Naive thymus-derived CD4-positive, alpha-beta T cell (primary cell): Measurements from ENCODE around the gene VEGFA. TPM values are rescaled to one million over a fixed set of nuclear protein-coding genes. Genes with fewer than 3 reads are reported as not detected.

Experiments used
- ATAC-seq: fragments of 150-1000 bp; cut with Tn5 transposase; 2 replicates; pipeline ENCODE4 v1.10.0; 2021; ENCODE audit warnings: mild to moderate bottlenecking, moderate library complexity
- CTCF ChIA-PET: fragments of 350-600 bp; sonication (Branson Sonifier 250); formaldehyde crosslinking; loops from one replicate; lab custom pipeline; 2021; ENCODE audit warnings: antibody characterized with exemption; lab: Charles Lee
- POLR2A ChIA-PET: fragments of 350-600 bp; sonication (Branson Sonifier 250); formaldehyde crosslinking; loops from one replicate; lab custom pipeline; 2021; ENCODE audit warnings: antibody characterized with exemption, inconsistent platforms; lab: Charles Lee
- DNase-seq, 9 donors: peaks; one replicate each; pipeline versions ENCODE4 v3.0.0 to v3.0.0-alpha.2; 2020 to 2022; ENCODE audit warnings: mixed read lengths in 1 of 9
- H3K27ac ChIP-seq: one replicate; pipeline ENCODE4 v1.7.0; 2013; ENCODE audit warnings: mild to moderate bottlenecking, low read depth, low read length, moderate library complexity
- H3K27me3 ChIP-seq, 2 donors: one replicate each; pipeline ENCODE4 v1.7.0; 2013; ENCODE audit warnings: low read length in 2 of 2, mild to moderate bottlenecking in 2 of 2, moderate library complexity in 2 of 2; ENCODE audit not compliant: control insufficient read depth in 2 of 2, insufficient read depth in 2 of 2
- H3K36me3 ChIP-seq, 3 experiments: 1 replicate in 2 of 3; 2 replicates in 1 of 3; pipeline ENCODE4 v1.7.0; 2013; ENCODE audit warnings: low read length in 3 of 3, mild to moderate bottlenecking in 3 of 3, moderate library complexity in 1 of 3; ENCODE audit not compliant: insufficient read depth in 3 of 3, control insufficient read depth in 2 of 3
- H3K4me1 ChIP-seq, 2 donors: one replicate each; pipeline ENCODE4 v1.7.0; 2013; ENCODE audit warnings: low read length in 2 of 2, mild to moderate bottlenecking in 2 of 2, moderate library complexity in 1 of 2; ENCODE audit not compliant: control insufficient read depth in 2 of 2, insufficient read depth in 2 of 2
- H3K4me3 ChIP-seq: 2 replicates; pipeline ENCODE4 v1.7.0; 2013; ENCODE audit warnings: mild to moderate bottlenecking, low read length
- H3K9me3 ChIP-seq, 3 experiments: 1 replicate in 2 of 3; 2 replicates in 1 of 3; pipeline ENCODE4 v1.7.0; 2013; ENCODE audit warnings: low read length in 3 of 3; ENCODE audit not compliant: control insufficient read depth in 2 of 3
- H3K27ac Mint-ChIP-seq, 9 donors: one replicate each; pipeline ENCODE4 v1.8.0; 2020 to 2022; ENCODE audit warnings: mixed read lengths in 9 of 9, mild to moderate bottlenecking in 8 of 9, moderate library complexity in 5 of 9, inconsistent platforms in 2 of 9
- H3K27me3 Mint-ChIP-seq, 5 donors: one replicate each; pipeline ENCODE4 v1.8.0; 2021 to 2022; ENCODE audit warnings: mixed read lengths in 5 of 5, mild to moderate bottlenecking in 1 of 5
- H3K36me3 Mint-ChIP-seq, 5 donors: one replicate each; pipeline ENCODE4 v1.8.0; 2020 to 2022; ENCODE audit warnings: mixed read lengths in 5 of 5, mild to moderate bottlenecking in 3 of 5, inconsistent platforms in 1 of 5
- H3K4me1 Mint-ChIP-seq, 7 donors: one replicate each; pipeline ENCODE4 v1.8.0; 2020 to 2022; ENCODE audit warnings: mixed read lengths in 7 of 7, mild to moderate bottlenecking in 3 of 7, inconsistent platforms in 1 of 7
- H3K4me3 Mint-ChIP-seq, 10 donors: one replicate each; pipeline ENCODE4 v1.8.0; 2020 to 2022; ENCODE audit warnings: mild to moderate bottlenecking in 10 of 10, mixed read lengths in 10 of 10, moderate library complexity in 6 of 10, inconsistent platforms in 2 of 10
- H3K9me3 Mint-ChIP-seq, 11 donors: one replicate each; pipeline ENCODE4 v1.8.0; 2020 to 2022; ENCODE audit warnings: mixed read lengths in 11 of 11, mild to moderate bottlenecking in 4 of 11, inconsistent platforms in 1 of 11, moderate library complexity in 1 of 11
- intact Hi-C, 2 donors: fragments of 100-400 bp; cut with micrococcal nuclease; formaldehyde crosslinking; loops; one replicate each; pipeline ENCODE4 v1.15.1; 2023
- polyA plus RNA-seq, 2 donors: library from polyadenylated mRNA; unstranded; fragments of 300-500 nt; fragmentation: Illumina TruSeq; gene quantifications; one replicate each; pipeline ENCODE4 v1.2.3, GENCODE V29; 2021
- total RNA-seq, 6 experiments: library from RNA in 5 of 6; stranded (reverse) in 5 of 6; gene quantifications; 1 replicate in 5 of 6; 2 replicates in 1 of 6; pipeline ENCODE4 v1.2.3 and lab custom pipeline; 2021 to 2026

VEGFA gene
- total and polyA plus RNA-seq, 7 experiments from 2014 or later: 0.26 to 72.1 (median 10.2) TPM; not detected in 1

DNA sequence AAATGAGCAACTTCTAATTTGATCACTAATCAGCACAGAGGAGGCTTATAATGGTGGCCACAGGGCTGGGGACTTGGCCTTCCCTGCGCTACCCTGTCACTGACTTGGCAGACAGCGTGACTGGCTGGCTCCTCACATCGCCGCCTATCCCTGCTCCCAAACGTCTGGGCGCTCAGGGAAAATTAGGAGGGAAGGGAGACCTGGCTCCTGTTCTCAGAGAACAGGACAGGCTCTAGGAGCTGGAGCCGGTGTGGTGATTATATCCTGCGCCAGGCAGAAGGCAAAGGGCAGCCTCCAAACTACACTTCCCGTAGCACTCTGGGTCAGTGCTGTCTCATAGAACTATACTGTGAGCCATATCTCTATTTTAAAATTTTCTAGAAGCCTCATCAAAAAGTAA is 53.4 kb downstream of the VEGFA start:
- peaks cover 0 to 4% (median 0%) of the 10 kb centered on the region in 7 donors for H3K4me1 Mint-ChIP-seq
- ChIA-PET CTCF (no interaction called here), POLR2A (no interaction called here)
- no peaks in the 10 kb centered on the region for H3K27me3 ChIP-seq
- DNase-seq (no peak), ATAC-seq (no peak)
- no peaks in the 10 kb centered on the region for H3K36me3 Mint-ChIP-seq
- intact Hi-C loops: no loop called here
- H3K4me1 ChIP-seq: no peaks in the 10 kb centered on the region
- no peaks in the 10 kb centered on the region for H3K9me3 ChIP-seq
- peaks cover 0 to 17% (median 0%) of the 10 kb centered on the region in 5 donors for H3K27me3 Mint-ChIP-seq
- H3K27ac Mint-ChIP-seq: no peak overlapping the region
- H3K4me3 ChIP-seq: no peak overlapping the region
- H3K4me3 Mint-ChIP-seq: no peak overlapping the region
- H3K36me3 ChIP-seq: no peaks in the 10 kb centered on the region
- H3K9me3 Mint-ChIP-seq: peaks cover 0 to 1% (median 0%) of the 10 kb centered on the region in 11 donors
- no peak overlapping the region for H3K27ac ChIP-seq

DNA sequence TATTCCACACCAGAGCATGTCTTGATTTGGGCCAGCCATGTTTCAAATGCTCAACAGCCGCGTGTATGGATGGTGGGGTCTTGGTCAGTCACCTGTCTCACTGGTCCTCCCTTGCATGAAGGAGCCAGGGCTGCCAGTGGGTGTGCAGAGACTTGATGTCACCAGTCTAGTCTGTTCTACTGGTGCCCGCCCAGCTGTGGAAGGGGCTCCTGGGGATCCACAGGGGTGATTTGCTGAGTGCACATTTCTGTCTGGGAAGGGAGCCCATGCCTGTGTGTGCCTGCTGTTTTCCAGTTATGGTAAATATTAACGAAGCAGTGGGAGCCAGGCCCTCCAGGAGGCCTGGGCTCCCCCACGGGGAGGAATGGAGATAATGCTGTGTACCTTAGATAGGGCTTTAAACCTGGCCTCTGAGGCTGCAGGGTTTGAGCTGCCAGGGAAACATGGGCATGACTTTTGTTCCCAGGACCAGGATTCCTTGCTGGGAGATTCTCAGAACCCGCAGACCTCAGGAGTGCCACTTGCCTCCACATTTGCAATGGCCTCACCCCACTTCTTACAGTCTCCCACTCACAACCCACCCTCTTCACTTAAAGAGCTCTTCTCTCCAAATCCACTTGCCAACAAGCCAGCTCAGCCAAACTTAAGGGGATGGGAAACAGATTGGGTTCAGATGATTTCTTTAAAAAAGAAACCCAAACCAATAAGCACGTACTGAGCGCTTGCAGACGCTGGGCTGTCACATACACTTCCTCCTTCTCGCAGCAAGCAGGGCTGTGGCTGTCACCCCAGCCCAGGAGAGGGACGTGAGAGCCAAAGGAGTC is 54.1 kb downstream of the VEGFA start:
- Histone ChIP-seq H3K9me3 (no peaks in the 10 kb centered on the region), H3K36me3 (no peaks in the 10 kb centered on the region), H3K4me1 (no peaks in the 10 kb centered on the region), H3K27me3 (no peaks in the 10 kb centered on the region), H3K27ac (no peak overlapping the region), H3K4me3 (no peak overlapping the region)
- CTCF ChIA-PET: no interaction called here
- DNase-seq: no peak
- peak; percentile 46 for ATAC-seq
- H3K27ac Mint-ChIP-seq: no peak overlapping the region
- peaks cover 0 to 1% (median 0%) of the 10 kb centered on the region in 11 donors for H3K9me3 Mint-ChIP-seq
- peak overlapping the region in 1 of 10 donors; percentile 11 for H3K4me3 Mint-ChIP-seq
- H3K36me3 Mint-ChIP-seq: no peaks in the 10 kb centered on the region
- peaks cover 0 to 17% (median 0%) of the 10 kb centered on the region in 5 donors for H3K27me3 Mint-ChIP-seq
- POLR2A ChIA-PET: no interaction called here
- intact Hi-C loops: no loop called here
- peaks cover 0 to 4% (median 0%) of the 10 kb centered on the region in 7 donors for H3K4me1 Mint-ChIP-seq

DNA sequence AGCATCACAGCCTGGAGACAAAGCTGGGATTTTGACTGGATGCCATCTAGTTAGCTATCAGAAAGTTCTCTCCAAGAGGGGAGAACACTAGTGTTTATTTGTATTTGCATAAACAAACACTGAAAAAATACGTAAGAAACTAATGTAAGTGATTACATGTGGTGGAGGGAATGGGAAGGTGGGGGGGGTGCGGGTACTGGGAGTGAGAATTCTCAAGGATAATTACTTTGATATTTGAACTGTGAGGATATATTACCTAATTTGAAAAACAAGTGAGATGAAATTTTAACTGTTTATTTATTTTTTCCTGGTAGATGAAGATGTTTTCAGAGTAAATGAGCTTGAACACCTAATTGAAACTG is 54.7 kb downstream of the VEGFA start:
- Histone ChIP-seq H3K27ac (no peak overlapping the region), H3K4me3 (no peak overlapping the region), H3K4me1 (no peaks in the 10 kb centered on the region), H3K9me3 (no peaks in the 10 kb centered on the region), H3K27me3 (no peaks in the 10 kb centered on the region), H3K36me3 (no peaks in the 10 kb centered on the region)
- ChIA-PET CTCF (no interaction called here), POLR2A (no interaction called here)
- ATAC-seq (no peak), DNase-seq (no peak)
- intact Hi-C loops: no loop called here
- H3K36me3 Mint-ChIP-seq: no peaks in the 10 kb centered on the region
- H3K9me3 Mint-ChIP-seq: peaks cover 0 to 1% (median 0%) of the 10 kb centered on the region in 11 donors
- no peak overlapping the region for H3K27ac Mint-ChIP-seq
- peaks cover 0 to 4% (median 0%) of the 10 kb centered on the region in 7 donors for H3K4me1 Mint-ChIP-seq
- peak overlapping the region in 1 of 10 donors; percentile 11 for H3K4me3 Mint-ChIP-seq
- peaks cover 0 to 17% (median 0%) of the 10 kb centered on the region in 5 donors for H3K27me3 Mint-ChIP-seq

DNA sequence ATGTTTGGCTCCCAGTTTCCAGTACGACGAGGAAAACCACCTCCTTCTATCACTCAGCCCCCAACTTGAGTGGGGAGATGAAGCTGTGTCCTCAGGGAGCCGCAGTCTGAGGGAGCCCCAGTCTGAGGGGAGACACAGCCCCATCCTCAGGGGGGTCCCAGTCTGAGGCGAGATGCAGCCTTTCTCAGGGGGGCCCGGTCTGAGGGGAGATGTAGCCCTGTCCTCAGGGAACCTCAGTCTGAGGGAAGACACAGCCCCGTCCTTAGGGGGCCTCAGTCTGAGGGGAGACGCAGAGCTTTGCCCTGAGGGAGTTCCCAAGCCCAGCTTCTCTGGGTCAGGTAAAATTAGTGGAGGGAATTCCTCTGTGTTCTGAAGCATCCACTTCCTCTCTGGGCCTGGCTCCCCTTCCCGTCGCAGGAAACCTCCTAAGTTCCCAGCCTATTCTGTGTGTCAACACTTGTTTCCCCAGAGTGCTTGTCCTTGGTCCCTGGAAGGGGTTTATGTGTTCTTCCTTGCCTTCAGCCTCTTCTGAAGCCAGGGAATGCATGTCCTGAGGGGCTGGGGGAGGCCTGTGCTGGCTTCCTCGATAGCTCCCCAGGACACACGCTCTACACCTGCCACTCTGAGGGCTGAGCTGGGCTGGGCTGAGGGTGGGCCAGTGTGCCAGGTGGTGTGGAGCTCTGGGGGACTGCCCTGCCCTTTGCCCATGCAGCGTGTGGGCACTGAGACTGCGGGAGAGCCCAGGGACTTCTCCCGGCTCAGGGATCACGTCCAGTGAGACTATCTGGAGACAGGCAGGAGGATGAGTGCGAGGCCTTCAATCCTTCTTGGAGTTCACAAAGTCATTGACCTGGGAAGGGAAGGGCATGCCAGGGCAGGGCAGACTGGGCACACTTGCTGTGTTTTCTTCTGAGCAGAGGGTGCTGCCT is 55.4 kb downstream of the VEGFA start:
- ATAC-seq: no peak
- H3K9me3 ChIP-seq: no peaks in the 10 kb centered on the region
- H3K27ac ChIP-seq: no peak overlapping the region
- peaks cover 0 to 4% (median 0%) of the 10 kb centered on the region in 7 donors for H3K4me1 Mint-ChIP-seq
- intact Hi-C loops: no loop called here
- H3K4me3 Mint-ChIP-seq: no peak overlapping the region
- no peaks in the 10 kb centered on the region for H3K36me3 Mint-ChIP-seq
- DNase-seq: no peak
- no peaks in the 10 kb centered on the region for H3K36me3 ChIP-seq
- no peak overlapping the region for H3K27ac Mint-ChIP-seq
- H3K4me1 ChIP-seq: no peaks in the 10 kb centered on the region
- H3K9me3 Mint-ChIP-seq: peaks cover 0 to 1% (median 0%) of the 10 kb centered on the region in 11 donors
- no peak overlapping the region for H3K4me3 ChIP-seq
- POLR2A ChIA-PET: no interaction called here
- CTCF ChIA-PET: no interaction called here
- H3K27me3 ChIP-seq: no peaks in the 10 kb centered on the region
- peaks cover 0 to 17% (median 3%) of the 10 kb centered on the region in 5 donors for H3K27me3 Mint-ChIP-seq

DNA sequence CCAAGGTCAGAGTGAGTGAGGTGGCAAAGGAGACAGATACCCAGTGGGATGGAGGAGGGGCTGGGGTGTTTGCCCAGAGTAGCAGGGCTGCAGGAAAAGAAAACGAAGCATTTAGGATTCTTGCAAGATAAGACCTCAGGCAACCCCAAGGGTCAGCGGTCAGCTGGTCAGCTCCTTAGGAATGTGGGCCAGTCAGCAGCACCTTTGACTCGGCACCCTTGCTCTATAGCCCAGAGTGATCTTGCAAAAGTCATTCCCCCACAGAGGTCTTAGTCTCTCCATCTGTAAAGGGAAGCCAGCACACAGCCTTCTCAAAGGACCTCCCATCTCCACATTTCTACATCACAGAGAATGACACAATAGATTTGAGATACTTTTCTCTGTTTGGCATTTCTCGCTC is 56.7 kb downstream of the VEGFA start:
- Mint-ChIP-seq H3K27ac (no peak overlapping the region), H3K9me3 (peaks cover 0 to 1% (median 0%) of the 10 kb centered on the region in 11 donors), H3K36me3 (no peaks in the 10 kb centered on the region), H3K4me1 (peaks cover 0 to 4% (median 0%) of the 10 kb centered on the region in 7 donors), H3K4me3 (no peak overlapping the region), H3K27me3 (peaks cover 0 to 12% (median 4%) of the 10 kb centered on the region in 5 donors)
- no peak overlapping the region for H3K27ac ChIP-seq
- POLR2A ChIA-PET: no interaction called here
- no peak for DNase-seq
- no peaks in the 10 kb centered on the region for H3K9me3 ChIP-seq
- intact Hi-C loops: no loop called here
- no peaks in the 10 kb centered on the region for H3K36me3 ChIP-seq
- H3K4me3 ChIP-seq: no peak overlapping the region
- H3K4me1 ChIP-seq: no peaks in the 10 kb centered on the region
- H3K27me3 ChIP-seq: no peaks in the 10 kb centered on the region
- CTCF ChIA-PET: no interaction called here
- ATAC-seq: no peak

DNA sequence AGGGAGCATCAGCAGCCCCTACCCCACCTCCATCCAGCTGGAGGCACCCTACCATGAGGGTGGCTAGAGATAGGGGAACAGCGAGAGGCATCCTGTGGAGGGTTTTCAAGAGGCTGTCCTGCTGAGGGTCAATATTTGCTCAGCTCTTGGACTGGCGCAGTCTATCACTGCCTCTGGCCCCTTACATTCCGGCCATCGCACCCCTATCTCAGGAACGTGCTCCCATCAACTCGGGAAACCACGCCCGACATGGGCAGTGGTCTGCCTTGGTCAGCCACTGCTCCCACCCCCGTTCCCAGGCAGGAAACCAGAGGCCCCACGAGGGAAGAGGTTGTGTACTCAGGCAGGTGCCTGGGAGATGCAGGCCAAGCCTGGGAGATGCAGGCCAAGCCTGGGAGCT is 57.9 kb downstream of the VEGFA start:
- peaks cover 0 to 1% (median 0%) of the 10 kb centered on the region in 11 donors for H3K9me3 Mint-ChIP-seq
- ChIA-PET POLR2A (no interaction called here), CTCF (no interaction called here)
- H3K27ac Mint-ChIP-seq: no peak overlapping the region
- H3K36me3 Mint-ChIP-seq: no peaks in the 10 kb centered on the region
- no peaks in the 10 kb centered on the region for H3K27me3 ChIP-seq
- no peak overlapping the region for H3K4me3 ChIP-seq
- H3K27ac ChIP-seq: no peak overlapping the region
- H3K27me3 Mint-ChIP-seq: peaks cover 0 to 13% (median 4%) of the 10 kb centered on the region in 5 donors
- no peaks in the 10 kb centered on the region for H3K4me1 ChIP-seq
- peaks cover 0 to 4% (median 0%) of the 10 kb centered on the region in 7 donors for H3K4me1 Mint-ChIP-seq
- H3K36me3 ChIP-seq: no peaks in the 10 kb centered on the region
- ATAC-seq (no peak), DNase-seq (no peak)
- no peaks in the 10 kb centered on the region for H3K9me3 ChIP-seq
- intact Hi-C loops: no loop called here
- no peak overlapping the region for H3K4me3 Mint-ChIP-seq
